DND-41 (cell line): Measurements from ENCODE around the gene FXYD5.
"Not testable (repeated sequence)": the region's sequence is repeated elsewhere in the genome, so short reads cannot be mapped to it uniquely, and the experiment has no call there.

Source experiments
- ATAC-seq: fragments of 200-7000 bp; cut with Tn5 transposase; 3 replicates; pipeline ENCODE4 v1.9.1; 2021; ENCODE audit warnings: low read depth; ENCODE audit not compliant: insufficient read depth
- DNase-seq: peaks from one replicate; pipeline ENCODE4 v3.0.0-alpha.2; 2020
- H2AFZ ChIP-seq: 2 replicates; pipeline ENCODE4 v1.6.0; 2012; ENCODE audit warnings: low read depth, low read length
- H3K27ac ChIP-seq: 2 replicates; pipeline ENCODE4 v1.5.1; 2012; ENCODE audit warnings: low read length, inconsistent platforms
- H3K27me3 ChIP-seq: fragments of 200-600 bp; sonication (generic); 2 replicates; pipeline ENCODE4 v1.6.0; 2012; ENCODE audit warnings: low read length, mild to moderate bottlenecking, inconsistent platforms; ENCODE audit not compliant: insufficient read depth, poor library complexity
- H3K36me3 ChIP-seq: 2 replicates; pipeline ENCODE4 v1.5.1; 2012; ENCODE audit warnings: low read length, inconsistent platforms; ENCODE audit not compliant: insufficient read depth
- H3K4me1 ChIP-seq: 2 replicates; pipeline ENCODE4 v1.5.1; 2012; ENCODE audit warnings: mild to moderate bottlenecking, low read length; ENCODE audit not compliant: insufficient read depth
- H3K4me2 ChIP-seq: 2 replicates; pipeline ENCODE4 v1.6.0; 2012; ENCODE audit warnings: mild to moderate bottlenecking, moderate library complexity, low read length, inconsistent platforms; ENCODE audit not compliant: insufficient read depth
- H3K4me3 ChIP-seq, 2 experiments: fragments of 200-600 bp in 1 of 2; shearing (Covaris generic) in 1 of 2; 2 replicates each; pipeline ENCODE4 v1.5.1; 2012 to 2016; ENCODE audit warnings: inconsistent platforms in 2 of 2, low read length in 2 of 2, mild to moderate bottlenecking in 2 of 2, low read depth in 1 of 2, moderate library complexity in 1 of 2
- H3K79me2 ChIP-seq: 2 replicates; pipeline ENCODE4 v1.6.0; 2012; ENCODE audit warnings: low read length, inconsistent platforms; ENCODE audit not compliant: insufficient read depth
- H3K9ac ChIP-seq: 2 replicates; pipeline ENCODE4 v1.6.0; 2012; ENCODE audit warnings: low read depth, mild to moderate bottlenecking, inconsistent platforms, low read length, moderate library complexity
- H3K9me3 ChIP-seq: 2 replicates; pipeline ENCODE4 v1.5.1; 2012; ENCODE audit warnings: low read length, moderate library complexity, mild to moderate bottlenecking, inconsistent platforms; ENCODE audit not compliant: insufficient read depth, severe bottlenecking
- H4K20me1 ChIP-seq: 2 replicates; pipeline ENCODE4 v1.6.0; 2012; ENCODE audit warnings: low read length; ENCODE audit not compliant: insufficient read depth
- EZH2 ChIP-seq: IDR thresholded peaks from 3 replicates; pipeline ENCODE4 v1.6.1; 2012; ENCODE audit warnings: borderline replicate concordance, low read depth, mild to moderate bottlenecking, moderate library complexity, low read length, inconsistent platforms; ENCODE audit not compliant: severe bottlenecking
- TF ChIP-seq, protein P1 (sequence below): IDR thresholded peaks from 2 replicates; pipeline ENCODE4 v1.5.1; 2012; ENCODE audit warnings: borderline replicate concordance, low read length, moderate library complexity, mild to moderate bottlenecking; ENCODE audit not compliant: poor library complexity, severe bottlenecking; ENCODE audit errors: extremely low read depth

FXYD5 gene

DNA sequence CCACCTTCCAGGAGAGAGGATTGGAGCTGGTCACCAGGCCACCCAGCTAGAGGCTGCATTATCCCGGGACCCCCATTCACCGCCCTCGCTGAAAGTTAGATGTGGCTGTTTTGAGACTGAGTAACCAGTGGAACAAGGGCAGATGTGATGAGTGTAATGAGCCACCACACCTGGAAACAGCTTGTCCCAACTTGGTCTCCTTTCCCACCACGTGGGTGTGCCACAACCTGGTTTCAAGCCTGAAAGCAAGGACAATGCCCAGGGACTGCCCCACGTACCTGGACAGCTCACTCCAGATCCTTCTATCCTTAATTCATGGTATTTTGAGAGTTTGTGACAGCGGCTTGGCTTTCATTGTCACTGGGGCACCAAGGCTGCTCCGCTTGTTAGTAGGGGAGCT, 26.7 kb upstream of the FXYD5 start:
- H4K20me1 ChIP-seq, result no peaks in the 10 kb centered on the region
- H3K9ac ChIP-seq, result no peak overlapping the region
- no peaks in the 10 kb centered on the region for H3K4me1 ChIP-seq
- H3K27me3 ChIP-seq, result no peaks in the 10 kb centered on the region
- H3K79me2 ChIP-seq, result no peaks in the 10 kb centered on the region
- H3K9me3 ChIP-seq, result no peaks in the 10 kb centered on the region
- no peak overlapping the region for H3K4me2 ChIP-seq
- no peak overlapping the region for H3K4me3 ChIP-seq
- DNase-seq, result no peak
- TF ChIP-seq, protein P1, sequence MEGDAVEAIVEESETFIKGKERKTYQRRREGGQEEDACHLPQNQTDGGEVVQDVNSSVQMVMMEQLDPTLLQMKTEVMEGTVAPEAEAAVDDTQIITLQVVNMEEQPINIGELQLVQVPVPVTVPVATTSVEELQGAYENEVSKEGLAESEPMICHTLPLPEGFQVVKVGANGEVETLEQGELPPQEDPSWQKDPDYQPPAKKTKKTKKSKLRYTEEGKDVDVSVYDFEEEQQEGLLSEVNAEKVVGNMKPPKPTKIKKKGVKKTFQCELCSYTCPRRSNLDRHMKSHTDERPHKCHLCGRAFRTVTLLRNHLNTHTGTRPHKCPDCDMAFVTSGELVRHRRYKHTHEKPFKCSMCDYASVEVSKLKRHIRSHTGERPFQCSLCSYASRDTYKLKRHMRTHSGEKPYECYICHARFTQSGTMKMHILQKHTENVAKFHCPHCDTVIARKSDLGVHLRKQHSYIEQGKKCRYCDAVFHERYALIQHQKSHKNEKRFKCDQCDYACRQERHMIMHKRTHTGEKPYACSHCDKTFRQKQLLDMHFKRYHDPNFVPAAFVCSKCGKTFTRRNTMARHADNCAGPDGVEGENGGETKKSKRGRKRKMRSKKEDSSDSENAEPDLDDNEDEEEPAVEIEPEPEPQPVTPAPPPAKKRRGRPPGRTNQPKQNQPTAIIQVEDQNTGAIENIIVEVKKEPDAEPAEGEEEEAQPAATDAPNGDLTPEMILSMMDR, result no peak
- TF ChIP-seq EZH2, result no peak
- no peaks in the 10 kb centered on the region for H3K36me3 ChIP-seq
- no peak overlapping the region for H2AFZ ChIP-seq
- no peak overlapping the region for H3K27ac ChIP-seq
- ATAC-seq, result no peak

DNA sequence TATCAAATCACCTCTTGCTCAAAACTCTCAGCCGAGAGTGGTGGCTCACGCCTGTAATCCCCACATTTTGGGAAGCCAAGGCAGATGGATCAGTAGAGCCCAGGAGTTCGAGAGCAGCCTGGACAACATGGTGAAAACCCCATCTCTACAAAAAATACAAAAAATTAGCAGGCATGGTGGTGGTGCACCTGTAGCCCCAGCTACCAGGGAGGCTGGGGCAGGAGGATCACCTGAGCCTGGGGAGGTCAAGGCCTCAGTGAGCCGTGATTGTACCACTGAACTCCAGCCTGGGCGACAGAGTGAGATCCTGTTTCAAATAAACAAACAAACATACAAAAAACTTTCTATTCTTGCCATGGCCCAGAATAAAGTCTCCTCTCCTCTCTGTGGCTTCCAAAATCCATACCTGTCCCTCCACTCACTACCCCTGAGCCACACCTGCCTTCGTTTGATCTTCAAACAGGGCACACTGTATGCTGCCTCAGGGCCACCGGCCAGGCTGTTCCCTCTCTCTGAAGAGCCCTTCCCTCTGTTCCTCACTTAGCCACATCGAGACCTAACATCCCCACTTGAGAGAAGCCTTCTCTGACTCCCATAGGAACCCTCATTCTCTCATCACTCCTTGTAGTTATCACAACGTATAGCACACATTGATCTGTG, 26.0 kb upstream of the FXYD5 start:
- no peaks in the 10 kb centered on the region for H3K36me3 ChIP-seq
- H3K4me2 ChIP-seq, result no peak overlapping the region
- no peak overlapping the region for H3K4me3 ChIP-seq
- no peaks in the 10 kb centered on the region for H3K27me3 ChIP-seq
- no peaks in the 10 kb centered on the region for H4K20me1 ChIP-seq
- no peak overlapping the region for H2AFZ ChIP-seq
- no peak for TF ChIP-seq EZH2
- TF ChIP-seq, protein P1, result no peak
- H3K79me2 ChIP-seq, result no peaks in the 10 kb centered on the region
- no peaks in the 10 kb centered on the region for H3K9me3 ChIP-seq
- H3K4me1 ChIP-seq, result no peaks in the 10 kb centered on the region
- DNase-seq (no peak), ATAC-seq (no peak)
- H3K9ac ChIP-seq, result no peak overlapping the region
- no peak overlapping the region for H3K27ac ChIP-seq

DNA sequence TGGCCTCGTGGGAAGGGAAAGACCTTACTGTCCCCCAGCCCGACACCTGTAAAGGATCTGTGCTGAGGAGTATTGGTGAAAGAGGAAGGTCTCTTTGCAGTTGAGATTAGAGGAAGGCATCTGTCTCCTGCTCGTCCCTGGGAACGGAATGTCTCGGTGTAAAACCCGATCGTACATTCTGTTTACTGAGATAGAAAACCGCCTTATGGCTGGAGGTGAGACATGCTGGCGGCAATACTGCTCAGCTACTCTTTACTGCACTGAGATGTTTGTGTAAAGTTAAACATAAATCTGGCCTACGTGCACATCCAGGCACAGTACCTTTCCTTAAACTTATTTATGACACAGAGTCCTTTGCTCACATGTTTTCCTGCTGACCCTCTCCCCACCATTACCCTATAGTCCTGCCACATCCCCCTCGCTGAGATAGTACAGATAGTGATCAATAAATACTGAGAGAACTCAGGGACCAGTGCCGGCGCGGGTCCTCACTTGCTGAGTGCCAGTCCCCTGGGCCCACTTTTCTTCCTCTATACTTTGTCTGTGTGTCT, 24.7 kb upstream of the FXYD5 start:
- not testable (repeated sequence) for H3K27ac ChIP-seq

DNA sequence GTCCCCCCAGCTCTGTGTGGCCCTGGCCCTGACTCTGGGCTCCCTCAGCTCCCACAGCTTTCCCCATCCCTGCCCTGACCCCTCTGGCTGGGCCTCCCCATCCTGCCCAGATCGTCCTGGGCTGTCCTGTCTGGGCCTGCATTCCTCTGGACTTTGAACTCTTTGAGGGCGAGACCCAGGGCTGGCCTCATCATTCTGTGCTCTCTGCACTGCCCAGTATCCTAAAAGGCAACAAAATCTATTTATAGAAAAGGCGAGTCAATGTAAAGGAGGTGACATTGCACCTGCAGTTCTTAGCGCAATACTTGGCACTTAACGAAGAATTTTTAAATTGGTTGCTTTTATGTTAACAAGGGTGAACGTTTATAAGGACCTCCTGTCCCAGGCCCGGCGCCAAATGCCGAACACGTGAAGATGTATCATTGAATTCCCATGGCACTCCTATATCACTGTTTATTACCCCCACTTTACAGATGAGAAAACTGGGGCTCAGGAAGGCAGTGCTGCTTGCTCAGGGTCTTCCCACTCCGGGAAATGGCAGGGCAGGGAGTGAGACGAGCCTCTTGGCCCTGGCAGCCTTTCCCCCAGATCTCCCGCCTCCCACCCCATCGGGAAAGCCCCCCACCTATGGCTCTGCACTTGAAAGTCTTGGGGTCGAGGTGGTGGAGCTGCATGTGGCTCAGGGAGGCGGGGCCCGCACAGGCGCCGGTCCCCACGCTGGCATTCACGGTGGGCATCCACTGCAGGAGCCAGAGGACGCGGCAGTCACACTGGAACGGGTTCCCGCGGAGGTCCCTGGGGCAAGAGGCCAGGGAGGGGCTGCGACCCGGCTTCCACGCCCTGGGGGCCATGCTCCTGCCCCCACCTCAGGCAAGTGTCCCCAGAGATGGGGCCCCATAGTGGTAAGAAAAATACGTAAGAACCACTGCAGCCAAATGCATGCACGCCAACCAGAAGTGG, 23.5 kb upstream of the FXYD5 start:
- ATAC-seq (no peak), DNase-seq (no peak)
- Histone ChIP-seq H3K4me2 (no peak overlapping the region), H3K36me3 (no peaks in the 10 kb centered on the region), H3K4me3 (no peak overlapping the region), H3K4me1 (no peaks in the 10 kb centered on the region), H3K27ac (no peak overlapping the region), H3K79me2 (no peaks in the 10 kb centered on the region), H4K20me1 (no peaks in the 10 kb centered on the region), H3K9ac (no peak overlapping the region), H3K27me3 (no peaks in the 10 kb centered on the region), H3K9me3 (no peaks in the 10 kb centered on the region), H2AFZ (no peak overlapping the region)
- TF ChIP-seq, protein P1, result no peak
- TF ChIP-seq EZH2, result no peak

More for the DNA sequence above, 24.7 kb upstream of the FXYD5 start:
- not testable (repeated sequence) for H2AFZ ChIP-seq, DNase-seq, H3K4me2 ChIP-seq, H3K36me3 ChIP-seq, H3K79me2 ChIP-seq, H4K20me1 ChIP-seq, ATAC-seq, H3K4me1 ChIP-seq, H3K4me3 ChIP-seq, H3K9me3 ChIP-seq, H3K27me3 ChIP-seq, H3K9ac ChIP-seq
